ENCODE results near the gene EIF3L. TPM values are rescaled to one million over a fixed set of nuclear protein-coding genes. Genes with fewer than 3 reads are reported as not detected.

Gene EIF3L
- total and polyA plus RNA-seq, 10 of the 15 experiments (the other 5 are each of a cell fraction or from before 2014, with no cell fraction given): 294 to 1,037 (median 618) TPM

DNA sequence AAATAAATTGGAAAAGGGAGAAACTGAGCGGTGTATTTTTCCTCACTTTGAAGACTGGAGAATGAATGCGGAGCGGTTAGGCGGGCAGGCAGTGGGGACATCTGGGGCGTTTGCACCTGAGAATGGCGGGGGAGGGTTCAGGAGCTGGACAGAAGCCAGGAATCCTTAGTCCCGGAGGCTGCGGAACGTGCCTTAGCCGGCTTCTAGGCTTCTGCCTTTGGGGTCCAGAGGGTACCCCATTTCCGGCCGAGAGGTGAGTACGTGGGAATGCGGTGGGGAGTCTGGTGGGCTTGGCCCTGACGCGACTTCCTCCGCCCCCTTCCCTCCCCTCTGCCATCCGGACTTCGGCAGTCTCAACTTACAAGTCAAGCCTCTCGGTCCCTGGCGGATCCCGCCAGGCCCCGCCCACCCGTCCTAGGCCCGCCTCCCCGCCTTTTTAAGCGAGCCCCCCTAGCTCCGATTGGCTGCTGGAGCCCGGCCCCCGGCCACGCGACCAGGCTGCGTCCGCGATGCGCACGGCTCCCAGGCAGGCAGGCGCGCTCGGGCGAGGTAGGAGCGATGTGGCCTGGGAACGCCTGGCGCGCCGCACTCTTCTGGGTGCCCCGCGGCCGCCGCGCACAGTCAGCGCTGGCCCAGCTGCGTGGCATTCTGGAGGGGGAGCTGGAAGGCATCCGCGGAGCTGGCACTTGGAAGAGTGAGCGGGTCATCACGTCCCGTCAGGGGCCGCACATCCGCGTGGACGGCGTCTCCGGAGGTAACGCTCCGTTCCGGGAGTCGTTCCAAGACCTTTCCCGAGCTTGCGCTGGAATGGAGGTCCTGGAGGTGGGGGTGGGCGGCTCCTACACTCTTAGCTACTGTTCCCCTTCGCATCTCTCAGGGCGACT is 41.6 kb upstream of the EIF3L start, which contains the start of gene GCAT (continued):
- TF ChIP-seq, protein P1, sequence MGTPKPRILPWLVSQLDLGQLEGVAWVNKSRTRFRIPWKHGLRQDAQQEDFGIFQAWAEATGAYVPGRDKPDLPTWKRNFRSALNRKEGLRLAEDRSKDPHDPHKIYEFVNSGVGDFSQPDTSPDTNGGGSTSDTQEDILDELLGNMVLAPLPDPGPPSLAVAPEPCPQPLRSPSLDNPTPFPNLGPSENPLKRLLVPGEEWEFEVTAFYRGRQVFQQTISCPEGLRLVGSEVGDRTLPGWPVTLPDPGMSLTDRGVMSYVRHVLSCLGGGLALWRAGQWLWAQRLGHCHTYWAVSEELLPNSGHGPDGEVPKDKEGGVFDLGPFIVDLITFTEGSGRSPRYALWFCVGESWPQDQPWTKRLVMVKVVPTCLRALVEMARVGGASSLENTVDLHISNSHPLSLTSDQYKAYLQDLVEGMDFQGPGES (IDR thresholded peaks at IDR 0.05): peak; percentile 55; the same call in 1 of the 2 replicates
- TF ChIP-seq POU2F2 (IDR thresholded peaks at IDR 0.05; ENCODE audit: borderline replicate concordance, low read depth, low read length) (0 out of 3 replicates have a peak, but pooled peaks have one; percentile 14), ATF7 (IDR thresholded peaks at IDR 0.05; ENCODE audit: low read depth) (0 out of 2 replicates have a peak, but pooled peaks have one; percentile 15), SRF (IDR thresholded peaks at IDR 0.05; ENCODE audit: low read depth in 2 of 2, low read length in 2 of 2) (peak; percentile 53 to 80; a peak in 1 of 4 replicates), SUPT20H (IDR thresholded peaks at IDR 0.05; ENCODE audit: borderline replicate concordance, control insufficient read depth, low read depth, low read length) (no peak), SIN3A (IDR thresholded peaks at IDR 0.05; ENCODE audit: low read depth, low read length) (no peak), MTA3 (IDR thresholded peaks at IDR 0.05; ENCODE audit: borderline replicate concordance, low read length) (no peak), IKZF1 (conservative IDR thresholded peaks at IDR 0.05) (peak; percentile 87), ZZZ3 (IDR thresholded peaks at IDR 0.05; ENCODE audit: control insufficient read depth, insufficient read length, low read depth) (no peak), POLR2AphosphoS2 (IDR thresholded peaks at IDR 0.05; ENCODE audit: low read depth, low read length) (no peak), SPI1 (IDR thresholded peaks at IDR 0.05; ENCODE audit: borderline replicate concordance, insufficient read depth, low read depth, low read length) (no peak), BHLHE40 (IDR thresholded peaks at IDR 0.05; ENCODE audit: borderline replicate concordance in 1 of 2, low read depth in 2 of 2, low read length in 1 of 2) (peak; percentile 23 to 86; a peak in 3 of 4 replicates), EZH2 (IDR thresholded peaks at IDR 0.05; ENCODE audit: borderline replicate concordance, control insufficient read depth, low read depth, low read length) (no peak), RUNX3 (IDR thresholded peaks at IDR 0.05; ENCODE audit: low read length) (no peak), BACH1 (IDR thresholded peaks at IDR 0.05; ENCODE audit: borderline replicate concordance) (0 out of 2 replicates have a peak, but pooled peaks have one; percentile 68), HCFC1 (IDR thresholded peaks at IDR 0.05; ENCODE audit: low read length) (0 out of 2 replicates have a peak, but pooled peaks have one; percentile 35), CHD1 (IDR thresholded peaks at IDR 0.05; ENCODE audit: low read depth, low read length) (no peak)
- TF ChIP-seq, protein P2, sequence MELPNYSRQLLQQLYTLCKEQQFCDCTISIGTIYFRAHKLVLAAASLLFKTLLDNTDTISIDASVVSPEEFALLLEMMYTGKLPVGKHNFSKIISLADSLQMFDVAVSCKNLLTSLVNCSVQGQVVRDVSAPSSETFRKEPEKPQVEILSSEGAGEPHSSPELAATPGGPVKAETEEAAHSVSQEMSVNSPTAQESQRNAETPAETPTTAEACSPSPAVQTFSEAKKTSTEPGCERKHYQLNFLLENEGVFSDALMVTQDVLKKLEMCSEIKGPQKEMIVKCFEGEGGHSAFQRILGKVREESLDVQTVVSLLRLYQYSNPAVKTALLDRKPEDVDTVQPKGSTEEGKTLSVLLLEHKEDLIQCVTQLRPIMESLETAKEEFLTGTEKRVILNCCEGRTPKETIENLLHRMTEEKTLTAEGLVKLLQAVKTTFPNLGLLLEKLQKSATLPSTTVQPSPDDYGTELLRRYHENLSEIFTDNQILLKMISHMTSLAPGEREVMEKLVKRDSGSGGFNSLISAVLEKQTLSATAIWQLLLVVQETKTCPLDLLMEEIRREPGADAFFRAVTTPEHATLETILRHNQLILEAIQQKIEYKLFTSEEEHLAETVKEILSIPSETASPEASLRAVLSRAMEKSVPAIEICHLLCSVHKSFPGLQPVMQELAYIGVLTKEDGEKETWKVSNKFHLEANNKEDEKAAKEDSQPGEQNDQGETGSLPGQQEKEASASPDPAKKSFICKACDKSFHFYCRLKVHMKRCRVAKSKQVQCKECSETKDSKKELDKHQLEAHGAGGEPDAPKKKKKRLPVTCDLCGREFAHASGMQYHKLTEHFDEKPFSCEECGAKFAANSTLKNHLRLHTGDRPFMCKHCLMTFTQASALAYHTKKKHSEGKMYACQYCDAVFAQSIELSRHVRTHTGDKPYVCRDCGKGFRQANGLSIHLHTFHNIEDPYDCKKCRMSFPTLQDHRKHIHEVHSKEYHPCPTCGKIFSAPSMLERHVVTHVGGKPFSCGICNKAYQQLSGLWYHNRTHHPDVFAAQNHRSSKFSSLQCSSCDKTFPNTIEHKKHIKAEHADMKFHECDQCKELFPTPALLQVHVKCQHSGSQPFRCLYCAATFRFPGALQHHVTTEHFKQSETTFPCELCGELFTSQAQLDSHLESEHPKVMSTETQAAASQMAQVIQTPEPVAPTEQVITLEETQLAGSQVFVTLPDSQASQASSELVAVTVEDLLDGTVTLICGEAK (IDR thresholded peaks at IDR 0.05; ENCODE audit: borderline replicate concordance): no peak
- TF ChIP-seq, protein P3, sequence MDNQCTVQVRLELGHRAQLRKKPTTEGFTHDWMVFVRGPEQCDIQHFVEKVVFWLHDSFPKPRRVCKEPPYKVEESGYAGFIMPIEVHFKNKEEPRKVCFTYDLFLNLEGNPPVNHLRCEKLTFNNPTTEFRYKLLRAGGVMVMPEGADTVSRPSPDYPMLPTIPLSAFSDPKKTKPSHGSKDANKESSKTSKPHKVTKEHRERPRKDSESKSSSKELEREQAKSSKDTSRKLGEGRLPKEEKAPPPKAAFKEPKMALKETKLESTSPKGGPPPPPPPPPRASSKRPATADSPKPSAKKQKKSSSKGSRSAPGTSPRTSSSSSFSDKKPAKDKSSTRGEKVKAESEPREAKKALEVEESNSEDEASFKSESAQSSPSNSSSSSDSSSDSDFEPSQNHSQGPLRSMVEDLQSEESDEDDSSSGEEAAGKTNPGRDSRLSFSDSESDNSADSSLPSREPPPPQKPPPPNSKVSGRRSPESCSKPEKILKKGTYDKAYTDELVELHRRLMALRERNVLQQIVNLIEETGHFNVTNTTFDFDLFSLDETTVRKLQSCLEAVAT (IDR thresholded peaks at IDR 0.05): 0 out of 2 replicates have a peak, but pooled peaks have one; percentile 28
